ENCODE measurements around the gene SLC16A10.

DNA sequence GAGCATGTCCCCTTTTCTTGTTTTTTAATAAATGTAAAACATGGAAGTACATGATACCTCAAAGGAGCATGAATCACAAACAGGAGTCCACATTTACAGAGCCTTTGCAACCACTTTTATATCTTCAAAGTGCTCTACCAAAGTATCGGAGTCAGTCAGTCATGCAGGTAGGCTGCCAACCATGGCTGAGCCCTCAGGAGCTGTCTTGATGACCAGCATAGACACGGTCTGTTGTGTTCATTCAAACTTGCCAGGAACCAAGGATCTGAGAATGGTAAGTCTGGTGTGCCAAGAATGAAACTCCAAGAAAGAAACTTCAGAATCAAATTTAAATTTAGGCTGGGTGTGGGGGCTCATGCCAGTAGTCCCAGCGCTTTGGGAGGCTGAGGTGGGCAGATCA lies 111.5 kb downstream of the SLC16A10 start:
- TF ChIP-seq, protein P1, sequence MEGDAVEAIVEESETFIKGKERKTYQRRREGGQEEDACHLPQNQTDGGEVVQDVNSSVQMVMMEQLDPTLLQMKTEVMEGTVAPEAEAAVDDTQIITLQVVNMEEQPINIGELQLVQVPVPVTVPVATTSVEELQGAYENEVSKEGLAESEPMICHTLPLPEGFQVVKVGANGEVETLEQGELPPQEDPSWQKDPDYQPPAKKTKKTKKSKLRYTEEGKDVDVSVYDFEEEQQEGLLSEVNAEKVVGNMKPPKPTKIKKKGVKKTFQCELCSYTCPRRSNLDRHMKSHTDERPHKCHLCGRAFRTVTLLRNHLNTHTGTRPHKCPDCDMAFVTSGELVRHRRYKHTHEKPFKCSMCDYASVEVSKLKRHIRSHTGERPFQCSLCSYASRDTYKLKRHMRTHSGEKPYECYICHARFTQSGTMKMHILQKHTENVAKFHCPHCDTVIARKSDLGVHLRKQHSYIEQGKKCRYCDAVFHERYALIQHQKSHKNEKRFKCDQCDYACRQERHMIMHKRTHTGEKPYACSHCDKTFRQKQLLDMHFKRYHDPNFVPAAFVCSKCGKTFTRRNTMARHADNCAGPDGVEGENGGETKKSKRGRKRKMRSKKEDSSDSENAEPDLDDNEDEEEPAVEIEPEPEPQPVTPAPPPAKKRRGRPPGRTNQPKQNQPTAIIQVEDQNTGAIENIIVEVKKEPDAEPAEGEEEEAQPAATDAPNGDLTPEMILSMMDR (conservative IDR thresholded peaks at IDR 0.05) = no peak
- no peak for TF ChIP-seq EZH2 (IDR thresholded peaks at IDR 0.05; ENCODE audit: low read depth)

Measured in PC-9 (cell line).